Measurements from ENCODE around the gene PTTG2.

The PTTG2 gene

DNA sequence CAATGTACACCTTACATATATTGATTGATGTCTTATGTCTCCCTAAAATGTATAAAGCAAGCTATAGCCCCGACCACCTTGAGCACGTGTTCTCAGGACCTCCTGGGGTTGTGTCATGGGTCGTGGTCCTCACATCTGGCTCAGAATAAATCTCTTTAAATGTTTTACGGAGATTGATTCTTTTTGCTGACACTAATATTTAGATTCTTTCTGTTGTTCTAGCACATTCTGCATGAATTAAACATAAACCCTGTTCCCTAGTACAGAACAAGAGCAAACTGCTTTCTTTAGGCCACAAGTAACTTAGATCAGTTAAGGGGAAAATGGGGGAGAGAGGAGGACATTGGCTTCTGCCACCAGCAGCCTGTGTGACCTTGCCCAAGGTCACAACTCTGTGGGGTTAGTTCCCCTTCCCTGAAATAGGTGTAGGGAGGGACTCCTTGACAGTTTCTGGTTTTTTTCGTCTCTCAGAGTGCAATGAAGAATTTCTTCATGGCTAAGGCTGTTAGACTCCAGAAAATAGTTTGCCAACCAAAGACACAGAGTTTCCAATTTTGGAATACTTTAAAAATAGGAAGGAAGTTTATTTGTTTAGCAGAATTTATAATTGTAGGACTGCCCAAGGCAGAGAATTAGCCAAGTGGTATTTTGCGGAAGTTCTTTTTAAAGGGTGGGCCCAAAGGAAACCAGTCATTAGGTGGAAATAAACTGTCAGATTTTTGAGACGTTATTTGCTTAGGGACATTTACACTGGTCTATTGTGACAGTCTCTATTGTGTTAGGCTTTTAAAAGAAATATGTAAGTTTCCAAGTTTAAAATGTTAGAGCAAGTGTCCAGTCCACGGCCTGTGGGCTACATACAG is 29.4 kb downstream of the PTTG2 start:
- no peak for DNase-seq

DNA sequence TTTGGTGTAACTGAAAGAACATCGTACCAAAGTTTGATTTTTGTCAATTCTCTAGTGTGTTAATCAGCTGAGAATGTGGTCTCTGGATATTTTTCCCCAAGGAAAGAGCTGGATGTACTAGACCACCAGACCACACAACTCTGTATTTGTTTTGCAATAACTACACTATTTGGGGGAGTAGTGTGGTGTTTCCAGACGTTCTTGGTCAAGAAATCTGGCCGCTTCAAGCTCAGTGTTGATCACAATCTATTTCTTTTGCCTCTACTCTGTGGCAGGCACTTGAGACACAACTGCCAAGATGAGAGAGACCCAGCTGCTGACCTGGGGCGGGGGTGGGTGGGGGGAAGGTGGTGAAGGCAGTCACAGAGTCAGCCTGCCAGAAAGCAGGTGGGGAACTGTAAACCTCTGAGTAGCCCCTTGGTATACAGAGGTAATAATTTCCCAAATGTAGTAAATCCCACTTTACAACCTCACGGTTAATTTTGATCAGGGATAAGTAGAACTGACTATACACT is 30.6 kb downstream of the PTTG2 start:
- DNase-seq, result no peak

DNA sequence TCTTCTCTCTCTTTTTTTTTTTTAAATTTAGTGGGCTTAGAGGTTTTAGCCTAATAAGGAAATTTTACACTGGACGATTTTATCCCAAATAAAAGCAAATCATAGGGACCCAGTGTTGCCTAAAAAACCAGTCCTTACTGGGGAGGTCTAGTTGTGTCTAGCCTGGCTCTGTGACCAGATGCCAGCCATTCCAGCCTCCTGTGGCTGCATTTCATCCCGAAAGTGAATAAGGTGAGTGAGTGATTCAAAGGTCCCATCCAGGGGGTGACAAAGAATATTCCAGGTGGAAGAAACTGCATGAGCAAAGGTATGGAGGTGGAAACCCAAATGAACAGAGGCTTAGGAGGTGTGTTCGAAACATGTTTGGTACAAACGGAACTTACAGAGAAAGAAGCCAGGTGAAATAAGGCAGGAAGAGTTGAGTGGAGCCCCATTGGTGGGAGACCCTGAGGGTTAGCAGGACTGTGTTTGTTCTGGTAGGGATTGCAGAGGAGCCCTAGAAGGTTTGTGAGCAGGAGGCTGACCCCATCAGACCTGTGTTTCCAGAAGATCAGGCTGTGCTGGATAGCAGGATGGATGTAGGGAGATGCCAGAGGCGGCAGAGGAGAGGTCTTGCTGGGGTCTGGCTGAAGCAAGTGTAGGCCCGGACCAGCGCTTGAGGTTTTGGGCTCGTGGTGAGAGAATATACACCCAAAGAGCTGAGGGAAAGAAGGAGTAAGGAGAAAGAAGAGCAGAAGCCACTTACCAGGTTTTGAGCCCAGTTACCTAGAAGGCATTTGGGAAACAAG is 31.6 kb downstream of the PTTG2 start:
- DNase-seq, result no peak

DNA sequence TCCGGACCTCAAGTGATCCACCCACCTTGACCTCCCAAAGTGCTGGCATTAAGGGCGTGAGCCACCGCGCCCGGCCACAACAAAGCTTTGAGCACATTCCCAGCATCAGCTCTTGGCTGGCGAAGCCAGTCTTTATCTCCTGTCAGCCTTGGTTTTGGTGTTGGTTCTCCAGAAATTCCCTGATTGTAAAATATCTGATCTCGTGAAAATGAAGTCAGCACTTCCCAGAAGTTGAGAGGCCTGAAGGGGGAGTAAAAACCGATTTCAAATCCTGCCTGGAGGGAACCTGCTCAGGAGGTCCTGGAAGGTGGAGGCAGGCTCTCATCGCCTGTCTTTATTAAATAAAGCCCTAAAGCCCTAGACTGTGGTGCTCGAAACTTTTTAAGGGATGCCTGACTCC is 33.6 kb downstream of the PTTG2 start:
- no peak for DNase-seq

DNA sequence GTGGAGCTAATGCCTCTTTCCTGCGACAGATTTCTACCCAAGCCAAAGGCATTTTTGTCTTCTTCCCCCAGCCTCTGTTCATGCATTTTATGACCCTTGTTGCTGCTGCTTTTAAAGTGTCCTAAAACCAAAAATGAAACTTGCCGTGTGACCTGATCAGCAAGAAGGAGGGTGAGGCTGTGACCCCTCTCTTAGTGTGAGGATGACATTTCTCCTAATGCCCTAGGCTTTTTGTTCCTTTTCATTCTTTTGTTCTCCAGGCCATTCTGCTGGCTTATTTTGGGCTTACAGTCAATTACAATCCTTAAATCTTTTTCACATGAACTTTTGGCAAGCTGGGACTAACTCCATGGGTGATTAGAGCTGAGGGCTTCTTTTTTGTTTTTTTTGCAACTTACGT is 34.4 kb downstream of the PTTG2 start:
- no peak for DNase-seq

DNA sequence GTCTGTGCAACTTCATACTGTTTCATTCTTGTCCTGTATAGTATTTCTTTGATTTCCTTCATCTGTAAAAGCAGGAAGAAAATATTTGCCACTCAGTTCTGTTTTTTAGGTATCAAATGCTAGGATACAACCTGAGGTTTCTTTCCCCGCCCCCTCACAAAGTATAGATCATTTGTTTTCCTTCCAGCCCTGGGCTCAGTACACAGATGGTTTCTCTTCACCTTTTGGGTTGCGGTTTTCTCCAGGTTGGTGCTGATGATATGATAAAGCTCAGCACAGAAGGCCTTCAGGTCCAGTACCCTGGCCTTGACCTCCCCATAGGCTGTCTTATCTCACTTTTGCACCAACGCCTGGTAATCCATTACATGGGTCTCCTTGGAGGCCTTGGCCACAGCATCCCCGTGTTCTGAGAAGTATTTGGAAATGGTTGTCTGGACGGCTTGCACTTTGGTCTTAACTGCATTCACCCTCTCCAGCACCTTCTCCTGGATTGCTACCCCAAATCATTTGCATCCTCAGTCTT is 35.2 kb downstream of the PTTG2 start:
- DNase-seq, result no peak

DNA sequence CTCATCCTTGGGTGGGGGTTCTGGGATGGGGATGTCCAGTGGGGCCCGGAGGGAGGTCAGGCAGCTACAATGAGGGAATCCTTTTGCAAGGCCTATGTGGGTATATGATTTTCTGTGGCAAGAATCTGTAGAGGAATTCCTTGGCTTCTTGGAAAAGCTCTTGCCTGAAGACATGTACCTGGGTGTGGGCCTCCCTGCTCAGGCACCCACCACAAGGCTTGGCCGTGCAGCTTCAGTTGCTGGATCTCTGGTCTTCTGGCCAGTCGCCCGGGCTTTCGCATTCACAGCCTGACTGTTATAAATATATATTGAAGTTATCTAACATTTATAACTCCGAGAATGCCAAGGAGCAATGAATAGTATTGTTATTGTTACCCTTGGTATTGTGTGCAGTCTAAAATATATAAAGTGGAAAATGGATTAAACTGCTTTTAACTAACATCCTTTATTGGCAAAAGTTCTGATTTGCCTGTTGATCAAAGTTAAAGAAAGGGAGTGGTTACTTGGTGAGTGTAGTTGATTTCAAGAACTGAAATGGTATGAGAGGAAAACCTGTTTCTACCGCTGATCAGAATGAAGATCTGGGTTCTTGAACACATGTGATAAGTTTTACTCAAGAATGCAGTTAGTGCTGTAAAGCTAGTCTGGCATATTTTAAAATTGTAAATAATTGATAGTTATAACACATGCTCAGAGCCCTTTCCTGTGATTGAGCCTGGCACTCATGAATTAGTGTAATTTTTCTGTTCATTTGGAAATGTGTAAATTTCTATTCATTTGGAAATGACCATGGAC is 36.0 kb downstream of the PTTG2 start:
- DNase-seq, result no peak

DNA sequence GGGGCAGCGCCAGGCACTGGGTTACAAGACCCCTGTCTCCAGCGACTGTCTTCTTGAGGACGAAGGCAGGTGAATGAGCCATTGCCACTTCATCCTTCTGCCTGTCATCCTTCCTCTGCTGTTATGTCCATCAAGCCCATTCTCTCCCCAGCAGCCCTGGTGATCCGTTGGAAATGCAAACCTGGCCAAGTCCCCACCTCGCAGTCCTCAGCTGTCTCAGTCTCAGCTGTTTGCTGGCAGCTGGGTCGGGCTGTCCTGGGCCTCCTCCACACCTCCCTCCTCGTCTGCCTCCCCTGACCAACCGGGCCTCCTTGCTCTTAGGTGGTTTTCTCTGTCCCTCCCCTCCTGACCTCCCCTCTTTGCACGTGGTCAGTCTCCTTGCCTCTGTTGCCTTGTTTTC is 38.0 kb downstream of the PTTG2 start:
- no peak for DNase-seq

DNA sequence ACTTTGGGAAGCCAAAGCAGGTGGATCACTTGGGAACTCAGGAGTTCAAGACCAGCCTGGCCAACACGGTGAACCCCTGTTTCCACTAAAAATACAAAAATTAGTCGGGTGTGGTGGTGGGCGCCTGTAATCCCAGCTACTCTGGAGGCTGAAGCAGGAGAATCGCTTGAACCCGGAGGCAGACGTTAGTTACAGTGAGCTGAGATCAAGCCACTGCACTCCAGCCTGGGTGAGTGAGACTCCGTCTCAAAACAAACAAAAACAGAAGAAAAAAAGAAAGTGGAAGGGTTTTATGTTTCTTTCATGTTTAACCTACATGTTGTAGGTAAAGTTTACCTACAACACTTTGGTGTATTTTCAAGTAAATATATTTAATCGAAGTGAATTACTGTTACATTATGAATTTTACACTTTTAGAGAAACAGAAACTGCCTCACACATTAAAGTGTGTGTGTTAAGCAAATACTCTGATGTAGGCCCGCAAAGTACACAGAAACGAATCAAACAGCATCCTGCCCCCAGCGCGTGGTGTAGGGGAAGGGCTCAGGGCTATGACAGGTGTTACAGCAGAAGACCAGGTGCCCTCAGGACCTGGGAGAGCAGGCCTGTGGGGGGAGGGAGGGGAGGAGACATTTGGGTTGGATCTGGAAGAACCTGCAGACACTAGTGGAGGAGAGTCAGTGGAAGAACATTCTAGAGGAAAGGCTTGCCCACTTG is 39.0 kb downstream of the PTTG2 start:
- DNase-seq, result no peak

DNA sequence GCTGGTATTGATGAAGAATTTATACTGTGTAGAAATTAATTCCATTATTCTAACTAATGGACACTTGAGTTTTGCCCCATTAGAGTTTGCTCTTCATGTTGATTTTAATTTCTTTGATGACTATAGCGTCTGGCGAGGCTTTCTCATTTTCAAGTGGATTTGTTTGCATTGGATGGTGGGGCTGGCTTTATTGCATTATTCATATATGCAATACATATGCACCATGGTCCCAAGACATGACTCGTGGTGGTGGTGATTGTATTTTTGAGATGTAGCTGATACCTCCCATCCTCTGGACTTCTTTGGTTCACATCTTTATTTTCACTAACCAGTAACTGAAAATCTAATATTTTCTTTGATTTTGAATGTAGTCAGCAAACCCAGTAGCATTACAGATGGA is 39.8 kb downstream of the PTTG2 start:
- DNase-seq, result no peak

DNA sequence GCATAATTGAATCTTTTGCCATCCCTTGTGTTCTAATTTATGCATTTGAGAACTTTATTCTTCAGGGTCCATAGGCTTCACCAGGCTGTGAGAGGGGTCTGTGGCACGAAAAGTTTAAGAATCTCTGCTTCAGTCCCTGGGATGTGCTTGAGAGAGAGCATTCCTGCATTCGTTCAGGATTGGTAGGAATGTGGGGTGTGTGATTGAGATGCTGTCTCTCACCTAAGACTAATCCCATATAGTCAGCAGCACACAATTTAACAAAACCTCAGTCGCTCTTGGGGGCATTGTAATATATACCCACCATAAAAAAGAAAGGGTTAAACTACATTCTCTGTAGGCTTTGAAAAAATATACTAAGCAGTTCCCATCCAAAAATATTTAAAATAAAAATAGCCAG is 41.7 kb downstream of the PTTG2 start:
- peak; percentile 6 for DNase-seq

DNA sequence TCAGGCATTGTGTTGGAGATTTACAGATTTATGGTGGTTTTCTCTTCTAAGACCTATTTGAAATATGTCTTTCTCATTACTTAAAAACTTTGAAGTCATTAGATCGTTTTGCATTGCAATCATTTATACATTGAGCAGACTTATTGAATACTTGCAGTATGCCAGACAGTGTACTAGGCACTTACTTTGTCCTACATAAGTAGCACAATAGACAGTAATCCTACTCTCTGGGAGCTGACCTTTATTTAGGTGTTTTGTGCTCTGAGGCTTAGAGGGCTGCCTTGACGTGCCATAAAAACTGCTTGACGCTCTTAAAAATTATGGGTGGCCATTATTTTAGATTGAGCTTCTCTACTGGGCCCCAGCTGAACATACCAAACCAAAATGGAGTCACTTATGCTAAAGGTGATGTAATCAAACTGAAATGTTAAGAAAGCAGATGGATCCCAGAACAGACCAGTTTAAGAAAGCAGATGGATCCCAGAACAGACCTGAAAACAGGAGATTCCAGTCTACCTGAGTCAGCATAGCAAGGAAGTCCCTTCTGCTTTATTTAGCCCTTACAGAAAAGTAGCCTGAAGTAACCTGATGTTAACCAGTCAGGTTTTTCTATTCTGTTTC is 42.4 kb downstream of the PTTG2 start:
- DNase-seq, result peak; percentile 24

DNA sequence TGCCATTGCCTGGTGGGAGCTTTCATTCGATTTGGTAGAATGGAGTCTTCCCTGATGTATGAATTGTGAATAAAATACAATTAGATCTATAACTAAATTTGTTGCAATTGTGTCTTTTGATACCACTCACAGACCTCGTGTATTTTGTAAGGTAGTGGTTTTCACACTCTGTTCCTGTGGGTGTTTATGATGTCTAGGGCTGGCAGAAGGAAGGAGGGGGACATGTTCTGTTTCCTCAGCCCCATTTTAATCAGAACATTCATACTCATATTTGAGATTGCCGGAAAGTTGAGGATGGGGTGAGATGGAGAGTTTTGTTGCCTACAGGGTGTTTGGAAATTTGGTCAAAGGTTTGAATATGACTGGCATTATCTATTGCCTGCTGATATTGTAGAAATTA is 42.9 kb downstream of the PTTG2 start:
- no peak for DNase-seq

DNA sequence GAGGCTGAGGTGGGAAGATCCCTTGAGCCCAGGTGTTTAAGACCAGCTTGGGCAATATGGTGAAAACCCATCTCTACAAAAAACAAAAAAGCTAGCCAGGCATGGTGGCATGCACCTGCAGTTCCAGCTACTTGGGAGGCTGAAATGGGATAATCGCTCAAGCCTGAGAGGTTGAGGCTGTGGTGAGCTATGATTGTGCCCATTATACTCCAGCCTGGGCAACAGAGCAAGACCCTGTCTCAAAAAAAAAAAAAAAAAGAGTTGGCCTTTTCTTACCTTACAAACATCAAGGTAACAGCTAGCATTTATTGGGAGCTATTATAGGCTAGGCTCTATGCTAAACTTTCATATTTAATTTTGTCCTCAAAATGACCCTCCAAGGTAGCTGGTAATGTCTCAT is 43.4 kb downstream of the PTTG2 start:
- DNase-seq, result no peak

DNA sequence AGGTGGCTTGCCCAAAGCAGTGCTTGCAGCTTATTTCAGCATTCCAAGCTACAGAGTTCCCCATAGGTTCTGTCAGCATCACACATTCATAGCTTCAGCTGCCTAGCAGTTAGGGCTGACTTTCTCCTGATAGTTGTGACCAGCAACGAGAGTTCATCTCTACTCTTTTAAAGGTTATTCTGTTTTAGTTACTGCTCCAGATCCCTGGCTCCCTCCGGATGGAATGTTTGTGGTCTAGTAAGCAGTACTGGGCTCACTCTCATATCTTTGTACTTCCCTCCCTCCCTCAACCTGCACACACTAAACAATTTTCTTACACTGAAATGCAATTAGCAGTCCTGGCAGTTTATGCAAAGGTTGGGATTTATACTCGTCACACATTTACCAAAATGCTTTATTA is 43.9 kb downstream of the PTTG2 start:
- DNase-seq, result peak; percentile 27

DNA sequence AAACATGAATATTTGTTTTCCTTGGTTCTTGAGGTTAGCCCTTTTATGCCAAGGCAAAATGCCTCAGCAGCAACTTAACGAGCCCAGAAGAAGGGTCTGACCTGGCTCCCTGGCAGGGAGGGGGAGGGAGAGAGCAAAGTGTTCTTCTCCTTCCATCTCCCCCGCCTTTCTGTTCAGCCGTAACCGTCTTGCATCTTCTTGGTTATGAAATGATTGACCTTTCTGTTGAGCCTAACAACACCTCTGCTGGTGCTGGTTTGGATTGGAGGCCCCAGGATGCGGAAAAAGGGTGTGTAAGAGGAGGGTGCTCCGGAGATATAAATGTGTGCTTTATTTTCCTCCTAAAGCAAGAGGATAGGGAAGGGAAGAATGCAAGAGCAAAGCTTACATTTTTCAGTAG is 44.7 kb downstream of the PTTG2 start:
- DNase-seq, result no peak

DNA sequence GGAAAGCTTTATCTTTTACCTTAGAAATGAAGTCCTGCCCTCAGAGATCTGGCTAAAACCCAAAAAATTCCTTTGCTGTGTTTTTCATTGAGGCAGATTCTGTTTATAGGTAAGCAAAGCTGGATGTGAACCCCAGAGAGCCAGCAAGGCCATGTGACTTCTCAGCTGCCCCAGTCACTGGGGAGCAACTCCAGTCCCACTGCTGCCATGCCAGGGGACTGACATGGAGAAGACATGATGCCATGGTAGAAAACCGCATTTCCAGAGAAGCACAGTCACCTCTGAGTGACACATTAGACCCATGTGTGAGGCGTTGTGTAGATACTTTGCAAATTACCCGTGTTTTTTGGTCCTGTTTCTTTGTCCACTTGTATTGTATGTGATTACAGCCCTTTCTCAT is 45.4 kb downstream of the PTTG2 start:
- DNase-seq, result no peak

DNA sequence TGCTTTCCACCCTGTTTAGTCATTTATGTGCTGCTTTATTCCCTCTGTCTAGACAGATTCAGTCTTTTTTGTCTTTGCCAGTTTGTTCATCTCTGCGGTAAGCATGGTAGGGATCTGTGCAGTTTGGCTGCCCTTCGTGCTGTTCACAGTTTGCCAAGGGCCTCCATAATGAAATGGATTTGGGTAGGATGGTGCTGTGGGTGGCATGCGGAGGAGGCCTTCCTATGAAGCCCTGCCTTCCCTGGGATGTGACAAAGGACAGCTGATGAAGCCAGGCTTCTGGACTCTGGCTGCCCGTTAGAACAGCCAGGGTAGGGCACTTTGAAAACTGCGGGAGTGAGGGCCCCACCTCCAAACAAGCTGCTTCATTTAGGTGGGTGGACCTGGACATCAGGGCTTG is 47.4 kb downstream of the PTTG2 start:
- DNase-seq, result no peak

DNA sequence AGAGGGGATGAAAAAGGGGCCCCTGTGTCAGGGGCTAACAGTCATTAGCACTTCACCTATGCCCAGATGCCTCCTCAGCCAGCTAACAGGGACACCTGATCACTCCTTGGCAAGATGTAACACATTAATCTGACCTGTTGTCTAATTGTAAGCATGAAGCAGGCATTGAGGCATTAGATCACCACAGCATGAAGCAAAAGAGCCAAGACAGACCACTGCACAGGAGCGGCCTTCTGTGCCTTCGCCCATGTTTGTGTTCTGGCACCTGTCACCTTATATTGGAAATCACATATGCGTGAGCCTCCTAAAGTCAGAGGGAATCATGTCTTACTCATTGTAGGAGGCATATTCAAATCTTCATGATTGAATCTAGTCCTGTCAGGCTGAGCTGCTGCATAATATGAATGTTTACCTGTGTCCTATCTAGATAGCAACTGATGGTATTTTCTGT is 48.4 kb downstream of the PTTG2 start:
- DNase-seq, result no peak

DNA sequence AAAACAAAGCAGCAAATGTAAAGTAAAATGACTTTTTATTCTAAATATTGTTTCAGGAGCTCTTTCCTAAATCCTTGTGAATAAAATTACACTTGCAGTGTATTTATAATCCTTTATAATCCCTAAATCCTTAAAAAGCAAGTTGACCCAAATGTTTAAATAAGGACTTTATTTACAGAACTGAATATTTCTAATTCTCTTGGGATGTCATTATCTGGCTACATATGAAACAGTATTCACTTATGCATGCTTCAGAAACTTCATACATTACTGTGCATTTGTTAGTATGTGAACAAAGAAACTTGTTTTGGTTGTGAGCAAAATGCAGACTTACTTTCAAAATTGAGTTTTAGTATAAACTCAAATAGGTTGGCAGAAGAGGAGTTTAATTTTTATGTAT is 49.2 kb downstream of the PTTG2 start:
- DNase-seq, result no peak

DNA sequence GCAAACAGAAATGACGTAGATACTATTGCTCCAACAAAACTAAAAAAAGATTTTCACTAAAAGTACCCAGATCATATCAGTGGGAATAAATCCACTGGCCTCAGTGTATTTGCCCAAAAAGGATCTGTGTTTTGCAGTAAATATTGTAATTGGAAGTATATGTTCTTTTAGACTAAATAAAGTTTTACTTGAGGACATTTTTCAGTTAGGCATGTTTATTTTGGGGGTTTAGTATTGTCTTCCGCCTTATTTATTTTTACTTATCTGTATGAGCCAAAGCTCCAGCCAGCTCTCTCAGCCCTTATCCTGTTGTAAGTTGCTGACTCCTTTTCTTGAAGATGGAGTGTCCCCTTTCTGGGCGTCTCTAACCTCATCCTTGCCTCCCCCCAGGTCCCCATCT is 49.8 kb downstream of the PTTG2 start:
- DNase-seq, result no peak

Data from fibroblast of skin of abdomen (primary cell).